ENCODE data around the gene DISC1.

The DISC1 gene

DNA sequence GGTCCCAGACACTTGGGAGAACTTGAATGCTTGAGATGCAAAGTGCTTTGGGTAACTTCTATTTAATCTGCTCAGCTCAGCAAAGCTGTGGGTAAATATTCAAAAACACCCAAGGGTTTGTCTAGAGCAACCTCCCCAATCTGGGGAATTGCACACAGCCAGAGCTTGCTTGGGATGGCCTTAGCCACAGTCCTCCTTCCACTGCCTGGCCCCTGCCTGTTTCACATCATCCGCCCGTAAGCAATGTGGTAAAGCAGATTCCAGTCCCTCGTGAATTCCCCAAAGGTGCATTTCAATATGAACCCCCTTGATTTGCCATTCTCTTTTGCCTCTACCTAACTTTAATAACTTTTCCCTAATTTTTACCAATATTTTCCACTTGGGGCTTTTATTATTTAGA is 418.1 kb downstream of the DISC1 start:
- no peak for DNase-seq (ENCODE audit: low spot score)

DNA sequence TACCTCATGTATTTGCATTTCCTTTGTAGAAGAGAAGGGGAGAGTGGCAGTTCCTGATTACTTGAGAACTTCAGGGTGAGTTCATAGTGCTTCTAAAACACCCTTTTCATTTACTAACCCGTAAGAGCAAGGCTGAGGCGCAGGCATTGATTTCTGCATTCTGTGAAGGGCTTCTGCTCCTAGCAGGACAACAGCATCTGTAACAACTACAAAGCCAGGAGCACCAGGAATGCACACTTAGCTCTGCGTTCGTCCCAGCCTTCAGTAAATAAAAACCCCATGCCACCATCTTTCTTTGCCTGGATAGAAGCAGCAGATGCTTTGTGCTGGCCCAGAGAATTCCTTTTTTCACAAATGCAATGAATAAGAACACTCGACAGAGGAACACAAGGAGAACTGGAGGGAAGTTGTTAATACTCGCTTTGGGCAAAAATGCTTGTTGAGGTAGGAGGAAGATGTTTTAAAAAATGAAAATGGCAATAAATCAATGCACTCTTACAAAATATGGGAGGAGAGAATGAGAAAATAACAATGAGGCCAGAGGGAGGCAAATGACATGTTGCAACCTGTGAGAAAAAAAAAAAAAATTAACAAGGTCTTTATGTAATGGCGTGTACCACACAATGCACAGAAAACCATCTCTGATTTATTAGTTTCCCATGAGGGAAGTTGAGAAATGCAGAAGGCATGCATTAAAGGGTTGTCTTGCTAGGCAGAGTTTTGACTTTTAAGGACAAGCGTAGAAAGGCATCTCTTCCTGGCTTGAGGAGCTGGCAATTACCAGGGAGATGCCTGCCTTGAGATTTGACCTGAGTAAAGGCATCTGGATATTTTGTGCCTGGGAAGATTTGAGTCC is 418.8 kb downstream of the DISC1 start:
- no peak for DNase-seq (ENCODE audit: low spot score)

DNA sequence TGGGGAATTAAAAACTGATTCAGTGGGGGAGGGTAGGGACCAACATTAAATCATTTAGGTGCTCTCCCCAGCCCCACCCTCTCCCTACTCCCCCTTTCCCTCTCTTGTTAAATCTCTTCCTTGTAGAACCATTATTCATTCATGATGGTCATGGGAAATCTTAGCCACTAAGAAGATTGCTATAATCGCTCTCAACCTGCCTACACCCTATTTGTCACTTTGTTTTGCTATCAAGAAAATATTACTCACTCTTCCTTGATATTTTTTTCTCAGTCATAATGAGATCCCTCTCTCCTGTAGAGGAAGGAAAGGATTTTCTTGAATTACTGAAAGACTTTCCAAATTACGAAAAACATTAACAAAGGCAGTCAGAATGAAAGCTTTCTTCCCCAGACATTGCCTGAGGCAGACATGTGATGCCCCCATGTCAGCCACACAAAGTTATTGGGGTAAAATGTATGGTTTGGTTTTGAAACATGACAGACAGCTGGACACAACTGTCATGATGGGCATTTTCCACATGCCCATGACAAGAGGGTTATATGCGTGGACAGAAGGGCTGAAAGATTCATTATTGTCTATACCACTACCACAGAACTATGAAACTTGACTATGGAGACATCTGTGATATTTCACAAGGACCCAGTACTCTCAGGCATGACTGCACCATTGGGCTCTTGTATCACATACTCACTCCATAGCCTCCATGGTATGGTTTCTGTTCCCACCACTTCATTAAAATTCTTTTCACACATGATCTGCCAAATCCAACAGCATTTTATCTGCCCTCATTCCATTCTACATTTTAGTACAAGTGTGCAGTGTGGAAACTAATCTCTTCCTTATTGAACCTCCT is 420.1 kb downstream of the DISC1 start:
- no peak for DNase-seq (ENCODE audit: low spot score)

- DNase-seq (ENCODE audit: low spot score): no peak
Observed at GRCh38 chr1:232047473-232047872, 420.9 kb downstream of the DISC1 start.

- DNase-seq (ENCODE audit: low spot score): no peak
Observed at GRCh38 chr1:232048481-232048880, 421.9 kb downstream of the DISC1 start.

- no peak for DNase-seq (ENCODE audit: low spot score)
Observed at GRCh38 chr1:232049335-232049734, 422.7 kb downstream of the DISC1 start.

GRCh38 chr1:232057217-232057895 is 430.8 kb downstream of the DISC1 start:
- DNase-seq (ENCODE audit: low spot score): no peak

DNA sequence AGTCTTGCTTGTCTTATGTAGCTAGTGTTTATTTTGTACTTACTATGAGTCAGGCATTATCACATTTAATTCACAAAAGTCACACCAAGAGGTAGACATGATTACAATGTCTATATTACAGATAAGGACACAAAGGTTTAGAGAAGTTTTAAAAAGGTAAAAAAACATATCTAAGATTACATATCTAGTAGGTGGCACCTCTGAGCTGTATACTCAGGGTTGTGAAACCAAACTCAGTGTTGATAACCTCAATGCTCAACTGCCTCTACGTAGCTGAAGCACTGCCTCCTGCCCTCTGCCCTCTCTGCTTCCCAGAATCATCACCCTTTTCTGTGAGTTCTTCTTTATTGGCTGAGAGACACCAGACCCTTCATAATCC is 431.3 kb downstream of the DISC1 start:
- no peak for DNase-seq (ENCODE audit: low spot score)

DNA sequence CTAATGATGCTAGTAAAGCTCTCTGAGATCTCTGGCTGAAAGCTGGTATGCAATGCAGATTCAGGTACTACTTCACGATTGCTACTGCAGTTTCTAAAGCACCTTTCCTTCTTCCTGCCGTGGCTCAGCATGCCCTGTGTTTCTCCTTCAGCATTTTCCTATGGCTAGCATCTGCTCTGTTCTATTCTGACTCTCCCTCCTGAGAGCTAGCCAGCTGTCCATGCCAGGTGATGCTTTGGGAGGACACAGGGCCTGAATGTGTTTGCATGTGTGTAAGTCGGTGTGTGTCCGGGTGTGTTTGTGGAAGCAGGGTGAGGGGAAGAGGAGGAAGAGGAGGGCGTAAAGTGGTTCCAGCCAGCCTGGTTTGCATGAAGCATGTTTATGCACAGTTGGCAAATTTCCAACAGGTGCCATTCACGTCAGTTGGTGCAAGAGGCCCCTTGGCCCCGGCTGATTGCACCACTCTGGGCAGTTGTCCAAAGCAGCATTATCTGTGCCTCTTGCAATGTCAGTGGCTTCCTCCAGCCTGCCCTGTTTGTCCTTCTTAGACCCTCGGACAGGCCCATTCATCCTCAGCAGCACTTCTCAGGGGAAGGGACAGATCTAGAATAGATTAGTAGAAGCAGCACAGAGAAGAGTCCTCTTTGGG is 433.3 kb downstream of the DISC1 start:
- no peak for DNase-seq (ENCODE audit: low spot score)

GRCh38 chr1:232062967-232063366 is 436.4 kb downstream of the DISC1 start:
- no peak for DNase-seq (ENCODE audit: low spot score)

DNA sequence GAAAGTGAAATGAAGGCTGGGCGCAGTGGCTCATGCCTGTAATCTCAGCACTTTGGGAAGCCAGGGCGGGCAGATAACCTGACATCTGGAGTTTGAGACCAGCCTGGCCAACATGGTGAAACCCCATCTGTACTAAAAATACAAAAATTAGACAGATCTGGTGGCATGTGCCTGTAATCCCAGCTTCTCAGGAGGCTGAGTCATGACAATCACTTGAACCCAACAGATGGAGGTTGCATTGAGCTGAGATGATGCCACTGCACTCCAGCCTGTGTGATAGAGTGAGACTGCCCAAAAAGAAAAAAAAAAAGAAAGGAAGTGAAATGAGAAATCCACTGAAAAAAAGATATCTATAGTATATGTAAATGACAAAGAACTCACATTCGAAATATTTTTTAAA is 439.9 kb downstream of the DISC1 start:
- DNase-seq (ENCODE audit: low spot score): no peak

GRCh38 chr1:232074265-232074664 is 447.7 kb downstream of the DISC1 start:
- DNase-seq (ENCODE audit: low spot score): no peak

GRCh38 chr1:232077809-232078208 is 451.2 kb downstream of the DISC1 start:
- no peak for DNase-seq (ENCODE audit: low spot score)

DNA sequence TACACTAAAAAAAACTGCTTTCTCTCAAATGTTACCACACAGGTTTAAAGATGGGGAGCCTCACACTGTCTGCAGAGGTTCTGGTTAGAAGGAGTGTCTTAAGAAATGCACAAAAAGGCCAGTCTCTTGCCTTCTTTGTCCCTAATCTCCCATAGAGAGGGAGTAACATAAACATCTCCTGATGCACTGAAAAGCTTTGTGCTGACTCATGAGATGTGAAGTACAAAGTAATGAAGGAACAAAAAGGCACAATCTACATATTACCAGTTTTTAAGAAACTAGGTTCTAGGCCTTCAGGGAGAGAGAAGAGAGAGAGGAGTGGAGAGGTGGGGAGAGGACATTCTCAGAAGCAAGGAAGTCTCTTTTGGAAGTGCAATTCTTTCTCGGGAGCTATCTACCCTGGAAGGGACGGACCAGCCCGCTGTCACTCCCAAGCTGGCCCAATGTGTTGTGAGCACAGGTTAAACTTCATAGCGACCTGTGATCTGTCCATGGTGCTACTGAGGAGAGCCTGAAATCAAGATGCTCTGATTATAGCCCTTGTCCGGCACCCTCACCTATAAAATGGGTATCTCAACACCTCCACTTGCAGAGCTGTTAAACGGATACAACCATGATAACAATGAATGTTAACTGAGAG is 458.1 kb downstream of the DISC1 start:
- DNase-seq (ENCODE audit: low spot score): no peak

DNA sequence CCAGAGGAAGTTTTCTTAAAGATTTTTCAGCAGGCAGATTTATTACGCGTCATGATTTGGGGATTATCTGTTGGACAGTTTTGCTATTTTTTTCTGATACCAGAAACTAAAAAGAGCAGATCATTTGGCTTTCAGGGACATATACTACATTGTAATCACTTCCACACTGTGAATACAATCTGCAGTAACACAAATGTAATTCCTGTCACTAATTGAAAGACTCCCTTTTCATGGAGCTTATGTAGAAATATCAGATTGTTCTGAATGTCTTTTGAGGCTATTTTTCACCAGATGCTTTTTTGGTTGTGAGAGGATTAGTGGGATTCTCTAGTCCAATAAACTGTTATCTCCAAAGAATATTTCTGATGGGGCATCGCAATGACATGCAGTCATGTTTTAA is 464.2 kb downstream of the DISC1 start:
- no peak for DNase-seq (ENCODE audit: low spot score)

All from Ammon's horn (tissue), 1 donor.